ENCODE measurements around the gene TAS2R1.

TAS2R1 gene

DNA sequence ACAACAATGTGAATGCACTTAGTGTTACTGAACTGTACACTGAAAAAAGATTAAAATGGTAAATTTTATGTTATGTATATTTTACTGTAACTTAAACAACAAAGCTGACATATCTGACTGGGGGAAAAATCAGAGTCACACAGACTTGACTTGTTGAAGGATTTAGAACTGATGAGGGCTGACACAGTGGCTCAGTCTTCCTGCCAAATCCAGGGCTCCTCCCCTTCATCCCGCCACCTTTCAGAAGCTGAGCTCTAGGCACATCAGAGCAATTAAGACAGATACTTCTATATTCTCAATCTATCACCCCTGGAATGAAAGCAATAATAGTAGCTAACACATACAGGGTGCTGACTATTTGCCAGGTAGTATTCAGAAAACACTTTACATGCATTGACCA lies 27.7 kb upstream of the TAS2R1 start:
- TF ChIP-seq, protein P1, sequence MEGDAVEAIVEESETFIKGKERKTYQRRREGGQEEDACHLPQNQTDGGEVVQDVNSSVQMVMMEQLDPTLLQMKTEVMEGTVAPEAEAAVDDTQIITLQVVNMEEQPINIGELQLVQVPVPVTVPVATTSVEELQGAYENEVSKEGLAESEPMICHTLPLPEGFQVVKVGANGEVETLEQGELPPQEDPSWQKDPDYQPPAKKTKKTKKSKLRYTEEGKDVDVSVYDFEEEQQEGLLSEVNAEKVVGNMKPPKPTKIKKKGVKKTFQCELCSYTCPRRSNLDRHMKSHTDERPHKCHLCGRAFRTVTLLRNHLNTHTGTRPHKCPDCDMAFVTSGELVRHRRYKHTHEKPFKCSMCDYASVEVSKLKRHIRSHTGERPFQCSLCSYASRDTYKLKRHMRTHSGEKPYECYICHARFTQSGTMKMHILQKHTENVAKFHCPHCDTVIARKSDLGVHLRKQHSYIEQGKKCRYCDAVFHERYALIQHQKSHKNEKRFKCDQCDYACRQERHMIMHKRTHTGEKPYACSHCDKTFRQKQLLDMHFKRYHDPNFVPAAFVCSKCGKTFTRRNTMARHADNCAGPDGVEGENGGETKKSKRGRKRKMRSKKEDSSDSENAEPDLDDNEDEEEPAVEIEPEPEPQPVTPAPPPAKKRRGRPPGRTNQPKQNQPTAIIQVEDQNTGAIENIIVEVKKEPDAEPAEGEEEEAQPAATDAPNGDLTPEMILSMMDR (IDR thresholded peaks at IDR 0.05; ENCODE audit: control insufficient read depth, extremely low read depth, insufficient read depth) = no peak
- H3K4me3 ChIP-seq (ENCODE audit: low read depth, low read length) = no peak overlapping the region
- no peak for DNase-seq (ENCODE audit: low read depth)

- no peak for DNase-seq (ENCODE audit: low read depth)
- TF ChIP-seq, protein P1 (IDR thresholded peaks at IDR 0.05; ENCODE audit: control insufficient read depth, extremely low read depth, insufficient read depth) = no peak
- no peak overlapping the region for H3K4me3 ChIP-seq (ENCODE audit: low read depth, low read length)
These were observed 25.5 kb upstream of the TAS2R1 start for GRCh38 chr5:9655641-9656040.

DNA sequence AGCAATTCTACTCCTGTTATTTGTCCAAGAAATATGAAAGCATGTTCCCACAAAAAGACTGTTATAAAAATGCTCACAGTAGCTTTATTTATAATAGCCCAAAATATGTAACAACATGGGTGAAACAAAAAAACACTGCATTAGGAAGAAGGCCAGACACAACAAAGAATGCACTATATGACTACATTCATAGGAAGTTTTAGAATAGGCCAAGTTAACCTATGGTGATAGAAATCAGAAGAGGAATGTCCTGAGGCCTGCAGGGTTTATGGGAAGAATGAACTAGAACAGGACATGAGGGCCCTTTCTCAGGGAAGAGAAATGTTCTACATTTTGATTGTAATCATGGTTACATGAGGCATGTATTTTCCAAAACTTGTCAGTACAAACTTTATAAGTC lies 24.7 kb upstream of the TAS2R1 start:
- DNase-seq (ENCODE audit: low read depth) = no peak
- H3K4me3 ChIP-seq (ENCODE audit: low read depth, low read length) = no peak overlapping the region
- TF ChIP-seq, protein P1 (IDR thresholded peaks at IDR 0.05; ENCODE audit: control insufficient read depth, extremely low read depth, insufficient read depth) = no peak

DNA sequence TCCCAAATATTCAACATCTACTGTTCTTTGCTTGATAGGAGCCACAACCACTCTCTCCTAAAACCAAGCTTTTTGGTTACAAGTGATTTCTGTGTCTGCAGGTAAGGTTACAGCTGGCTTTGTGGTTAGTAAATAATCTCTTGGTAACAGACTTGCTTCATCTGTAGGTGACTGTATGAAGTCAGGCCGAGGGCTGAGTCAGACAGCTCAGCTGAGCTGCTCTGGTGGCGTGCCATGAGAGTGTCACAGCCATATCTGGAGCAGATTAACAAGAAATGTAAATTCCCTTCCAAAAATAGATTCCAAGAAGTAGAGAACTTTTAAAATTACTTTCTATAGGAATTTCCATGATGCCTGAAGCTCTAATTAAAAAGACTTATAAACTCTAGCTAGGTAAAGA lies 23.7 kb upstream of the TAS2R1 start:
- DNase-seq (ENCODE audit: low read depth) = no peak
- TF ChIP-seq, protein P1 (IDR thresholded peaks at IDR 0.05; ENCODE audit: control insufficient read depth, extremely low read depth, insufficient read depth) = no peak
- H3K4me3 ChIP-seq (ENCODE audit: low read depth, low read length) = no peak overlapping the region

GRCh38 chr5:9653061-9653460 lies 22.9 kb upstream of the TAS2R1 start:
- no peak for DNase-seq (ENCODE audit: low read depth)
- no peak overlapping the region for H3K4me3 ChIP-seq (ENCODE audit: low read depth, low read length)
- TF ChIP-seq, protein P1 (IDR thresholded peaks at IDR 0.05; ENCODE audit: control insufficient read depth, extremely low read depth, insufficient read depth) = no peak

DNA sequence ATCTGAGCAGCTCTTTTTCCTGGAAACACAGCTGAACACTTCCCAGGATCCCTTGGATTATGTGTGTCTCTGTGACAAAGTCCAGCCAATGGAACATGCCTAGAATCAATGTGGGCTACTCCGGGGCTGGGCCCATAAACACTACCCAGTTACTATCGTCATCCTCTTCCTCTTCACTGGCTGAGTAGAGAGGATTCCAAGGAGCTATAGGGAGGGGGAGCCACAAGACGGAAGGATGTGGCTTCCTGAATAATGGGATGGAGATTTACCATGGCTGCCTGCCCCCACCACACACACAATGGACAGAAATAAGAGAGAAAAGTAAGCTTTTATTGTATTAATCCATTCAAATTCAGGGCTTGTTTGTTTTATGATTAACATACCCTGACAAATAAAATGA lies 22.1 kb upstream of the TAS2R1 start:
- no peak for DNase-seq (ENCODE audit: low read depth)
- no peak overlapping the region for H3K4me3 ChIP-seq (ENCODE audit: low read depth, low read length)
- TF ChIP-seq, protein P1 (IDR thresholded peaks at IDR 0.05; ENCODE audit: control insufficient read depth, extremely low read depth, insufficient read depth) = no peak

DNA sequence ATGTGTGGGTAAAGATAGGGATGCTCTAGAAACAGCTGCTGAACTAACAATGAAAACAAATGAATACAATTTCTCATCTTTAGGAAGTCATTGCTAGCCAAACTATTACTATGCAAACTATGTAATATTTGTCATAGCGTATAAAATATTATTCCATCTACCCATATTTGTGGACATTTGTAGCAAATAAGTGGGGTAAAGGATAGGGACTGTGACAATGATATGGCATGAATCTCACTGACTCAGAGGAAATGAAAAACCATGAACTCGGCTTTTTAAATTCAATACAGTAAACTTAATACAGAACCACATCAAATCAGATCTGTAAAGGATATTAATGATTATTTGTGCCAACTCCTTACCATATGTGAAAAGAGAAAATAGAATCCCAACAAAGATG lies 16.7 kb upstream of the TAS2R1 start:
- DNase-seq (ENCODE audit: low read depth) = no peak
- TF ChIP-seq, protein P1 (IDR thresholded peaks at IDR 0.05; ENCODE audit: control insufficient read depth, extremely low read depth, insufficient read depth) = no peak
- no peak overlapping the region for H3K4me3 ChIP-seq (ENCODE audit: low read depth, low read length)

Measured in LNCaP clone FGC (cell line).